Thymus (tissue), 11 donors: ENCODE results near the gene PML. TPM values are rescaled to one million over a fixed set of nuclear protein-coding genes. Genes with fewer than 3 reads are reported as not detected.

Source experiments
- DNase-seq, 9 donors: peaks; one replicate each; pipeline ENCODE4 v3.0.0-alpha.2; 2013; ENCODE audit warnings: low spot score in 9 of 9, low read depth in 6 of 9, missing footprints in 1 of 9
- H3K27ac ChIP-seq, 2 donors: one replicate each; pipeline ENCODE4 v1.5.1; 2013; ENCODE audit warnings: control low read depth in 1 of 2, low read depth in 1 of 2, low read length in 1 of 2, mild to moderate bottlenecking in 1 of 2, moderate library complexity in 1 of 2
- H3K27me3 ChIP-seq, 2 donors: one replicate each; pipeline ENCODE4 v1.5.1; 2013; ENCODE audit warnings: low read length in 1 of 2; ENCODE audit not compliant: control insufficient read depth in 2 of 2, insufficient read depth in 1 of 2
- H3K36me3 ChIP-seq, 2 donors: one replicate each; pipeline ENCODE4 v1.5.1; 2013; ENCODE audit warnings: low read length in 1 of 2, mild to moderate bottlenecking in 1 of 2, moderate library complexity in 1 of 2; ENCODE audit not compliant: control insufficient read depth in 2 of 2, insufficient read depth in 2 of 2
- H3K4me1 ChIP-seq, 2 donors: one replicate each; pipeline ENCODE4 v1.5.1; 2013; ENCODE audit warnings: low read length in 2 of 2; ENCODE audit not compliant: control insufficient read depth in 2 of 2, insufficient read depth in 2 of 2
- H3K4me3 ChIP-seq, 2 donors: one replicate each; pipeline ENCODE4 v1.5.1; 2013; ENCODE audit warnings: low read length in 2 of 2, control low read depth in 1 of 2, mild to moderate bottlenecking in 1 of 2
- H3K9me3 ChIP-seq, 2 donors: one replicate each; pipeline ENCODE4 v1.5.1; 2013; ENCODE audit warnings: low read length in 1 of 2, mild to moderate bottlenecking in 1 of 2; ENCODE audit not compliant: control insufficient read depth in 2 of 2, insufficient read depth in 1 of 2
- WGBS: extraction: QIAGEN DNeasy Blood & Tissue Kit; methylation state at CpG from one replicate; pipeline ENCODE4 v1.1.7; 2013; 5-methylcytosine and 5-hydroxymethylcytosine counted together
- polyA plus RNA-seq: library from polyadenylated mRNA; stranded (reverse); fragments of 200-250 nt; gene quantifications from one replicate; pipeline ENCODE4 v1.2.3, GENCODE V29; 2013
- total RNA-seq: library from RNA; stranded (reverse); fragments of 120-200 nt; gene quantifications from one replicate; pipeline ENCODE4 v1.2.4, GENCODE V29; 2013
- donor health status: healthy.

The PML gene
- total and polyA plus RNA-seq, 2 donors = 13.0 to 35.7 TPM

DNA sequence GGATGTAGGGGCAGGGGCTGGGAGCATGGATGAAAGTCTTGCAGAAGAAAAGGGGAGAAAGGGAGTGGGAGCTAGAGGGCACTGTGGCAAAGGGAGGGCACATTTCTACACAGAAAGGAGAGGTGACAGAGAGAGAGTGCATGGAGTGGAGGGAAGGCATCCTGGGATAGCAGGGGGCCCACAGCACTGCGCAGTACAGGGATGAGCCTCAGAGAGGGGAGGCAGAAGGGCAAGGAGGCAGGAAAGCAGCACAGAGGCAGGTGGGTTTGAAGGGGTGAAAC, 7.8 kb upstream of the PML start:
- no peak overlapping the region for H3K4me3 ChIP-seq
- 100% methylated on average over 1 of the region's 1 CpG for WGBS

DNA sequence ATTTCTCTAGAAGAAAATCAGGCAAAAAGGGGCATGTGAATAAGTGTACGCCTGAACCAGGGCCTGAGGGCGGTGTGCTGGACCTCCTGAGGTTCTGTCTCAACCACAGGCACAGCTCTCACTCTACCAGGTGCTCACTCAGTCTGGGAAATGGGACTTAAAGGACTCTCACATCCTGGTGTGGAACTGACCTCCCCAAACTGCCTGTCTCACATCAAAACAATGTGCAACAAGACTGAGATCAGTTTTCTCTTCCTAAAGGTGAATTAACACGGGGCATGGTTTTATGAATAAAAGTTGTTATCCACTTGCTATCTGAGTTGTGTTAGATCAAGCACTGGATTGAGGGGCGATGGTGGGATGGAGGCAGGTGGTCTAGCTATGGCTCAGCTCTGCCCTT, 7.3 kb upstream of the PML start:
- WGBS = 98% methylated on average over 4 of the region's 4 CpGs
- peaks cover 0 to 3% of the 10 kb centered on the region in 2 donors for H3K9me3 ChIP-seq
- H3K27ac ChIP-seq = peak overlapping the region in 1 of 2 donors; percentile 78
- DNase-seq = no peak
- H3K36me3 ChIP-seq = peaks cover 30 to 43% of the 10 kb centered on the region in 2 donors
- no peaks in the 10 kb centered on the region for H3K27me3 ChIP-seq
- no peak overlapping the region for H3K4me3 ChIP-seq
- peaks cover 32 to 68% of the 10 kb centered on the region in 2 donors for H3K4me1 ChIP-seq

More for the DNA sequence above, 7.8 kb upstream of the PML start:
- H3K9me3 ChIP-seq = peaks cover 0 to 4% of the 10 kb centered on the region in 2 donors
- peaks cover 37 to 72% of the 10 kb centered on the region in 2 donors for H3K4me1 ChIP-seq
- peaks cover 30 to 43% of the 10 kb centered on the region in 2 donors for H3K36me3 ChIP-seq
- peak overlapping the region; percentile 25 to 56 for H3K27ac ChIP-seq
- no peaks in the 10 kb centered on the region for H3K27me3 ChIP-seq
- no peak for DNase-seq

DNA sequence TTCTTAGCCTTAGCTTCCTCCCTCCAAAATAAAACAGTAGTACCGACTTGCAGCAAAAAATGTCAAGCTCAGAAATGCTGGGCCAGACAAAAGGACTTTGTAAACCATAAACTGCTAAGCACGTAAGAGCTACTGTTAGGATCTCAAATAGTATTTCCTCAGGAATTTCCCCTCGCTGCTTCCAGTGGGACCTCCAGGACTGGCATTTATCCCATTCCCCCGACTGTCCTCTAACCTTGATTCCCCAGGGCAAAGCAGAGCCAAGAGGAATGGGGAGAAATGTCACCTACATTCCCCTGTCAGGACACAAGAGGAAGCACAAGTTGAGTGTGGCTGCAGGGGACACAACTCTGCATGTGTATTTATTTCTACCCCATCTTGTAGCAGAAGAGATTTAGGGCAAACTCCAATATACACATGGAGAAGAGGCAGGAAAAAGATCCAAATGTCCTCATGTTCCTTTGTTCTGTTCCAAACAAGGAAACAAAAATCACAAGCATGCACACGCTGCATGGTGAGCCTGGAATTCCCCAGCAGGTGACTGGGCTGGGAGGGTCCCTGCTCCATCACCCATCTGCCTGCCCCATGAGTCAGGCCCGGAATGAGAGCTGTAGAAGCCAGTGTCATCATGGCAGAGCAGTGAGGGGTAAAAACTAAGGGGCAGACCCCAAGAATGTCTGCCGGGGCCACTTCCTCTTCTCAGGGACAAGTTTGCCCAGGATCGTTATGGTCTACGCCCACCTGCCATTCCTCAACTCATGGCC, 6.7 kb upstream of the PML start:
- DNase-seq = no peak
- H3K27ac ChIP-seq = peak overlapping the region; percentile 64 to 78

DNA sequence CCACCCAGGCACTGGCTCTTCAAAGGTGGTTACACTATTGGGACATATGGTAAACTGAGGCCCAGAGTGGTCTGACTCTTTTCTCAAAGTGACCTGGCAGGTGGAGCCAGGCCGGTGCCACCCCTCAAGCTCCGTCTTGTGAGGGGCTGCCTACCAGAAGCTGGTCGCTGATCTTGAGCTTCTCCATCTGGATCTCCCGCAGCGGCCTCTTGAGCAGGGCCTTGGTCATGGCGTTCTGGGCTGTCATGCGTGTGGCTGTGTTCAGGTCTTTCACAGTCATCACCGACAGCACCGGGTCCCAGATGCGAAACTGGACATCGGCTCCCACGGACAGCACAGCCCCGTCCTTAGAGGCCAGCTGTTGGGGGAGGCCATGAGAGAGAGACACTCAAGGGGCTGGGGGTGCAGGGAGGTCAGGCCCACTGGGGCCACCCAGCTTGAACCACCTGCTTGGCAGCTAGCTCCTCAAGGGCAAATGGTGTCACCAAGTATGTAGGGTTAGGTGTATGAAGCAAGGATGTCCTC, 6.0 kb upstream of the PML start:
- Histone ChIP-seq H3K27me3 (no peaks in the 10 kb centered on the region), H3K9me3 (peaks cover 0 to 4% of the 10 kb centered on the region in 2 donors), H3K27ac (peak overlapping the region; percentile 40 to 64), H3K36me3 (peaks cover 27 to 39% of the 10 kb centered on the region in 2 donors), H3K4me1 (peaks cover 35 to 68% of the 10 kb centered on the region in 2 donors), H3K4me3 (no peak overlapping the region)
- WGBS = 98% methylated on average over 13 of the region's 13 CpGs
- DNase-seq = no peak

More for the DNA sequence above, 6.7 kb upstream of the PML start:
- Histone ChIP-seq H3K4me3 (no peak overlapping the region), H3K27me3 (no peaks in the 10 kb centered on the region), H3K4me1 (peaks cover 33 to 68% of the 10 kb centered on the region in 2 donors), H3K9me3 (peaks cover 0 to 4% of the 10 kb centered on the region in 2 donors), H3K36me3 (peaks cover 30 to 43% of the 10 kb centered on the region in 2 donors)
- 77% methylated on average over 9 of the region's 9 CpGs for WGBS

DNA sequence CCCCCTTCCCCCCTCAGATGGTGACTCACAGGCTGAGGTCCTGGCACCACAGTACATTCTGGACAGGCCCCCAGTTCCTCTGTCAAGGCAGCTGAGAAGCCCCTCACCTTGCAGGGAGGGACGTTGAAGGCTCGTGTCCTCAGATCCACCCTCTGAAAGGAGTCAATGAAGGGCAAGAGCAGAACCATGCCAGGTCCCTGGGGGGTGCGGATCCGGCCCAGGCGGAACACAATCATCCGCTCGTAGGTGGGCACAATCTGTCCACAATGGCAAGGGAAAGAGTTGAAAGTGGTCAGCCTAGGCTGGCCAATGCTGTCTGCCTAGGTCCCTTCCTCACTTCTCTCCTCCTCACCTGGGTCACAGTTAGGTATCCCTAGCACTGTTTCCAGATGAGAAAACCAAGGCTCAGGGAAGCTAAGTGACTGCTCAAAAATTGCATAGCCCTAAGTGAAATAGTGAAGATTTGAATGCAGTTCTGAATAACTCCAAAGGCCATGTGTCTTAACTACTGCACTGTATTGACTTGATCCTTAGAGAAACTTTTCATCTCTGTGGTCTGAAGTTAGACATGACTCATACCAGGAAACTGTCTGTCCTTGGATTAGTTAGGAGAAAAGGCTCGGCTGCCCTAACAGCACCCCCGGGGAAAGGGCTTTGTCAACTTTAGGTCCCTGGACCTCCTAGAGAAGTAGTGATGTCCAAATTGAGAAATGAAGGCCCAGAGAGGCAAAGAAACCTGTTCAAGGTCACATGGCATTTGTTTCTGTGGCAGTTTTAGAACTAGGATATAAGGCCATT, 5.3 kb upstream of the PML start:
- Histone ChIP-seq H3K27me3 (no peaks in the 10 kb centered on the region), H3K9me3 (peaks cover 0 to 4% of the 10 kb centered on the region in 2 donors), H3K4me3 (no peak overlapping the region), H3K27ac (peak overlapping the region; percentile 11 to 33), H3K4me1 (peaks cover 40 to 68% of the 10 kb centered on the region in 2 donors), H3K36me3 (peaks cover 22 to 34% of the 10 kb centered on the region in 2 donors)
- DNase-seq = no peak
- WGBS = 96% methylated on average over 9 of the region's 9 CpGs

DNA sequence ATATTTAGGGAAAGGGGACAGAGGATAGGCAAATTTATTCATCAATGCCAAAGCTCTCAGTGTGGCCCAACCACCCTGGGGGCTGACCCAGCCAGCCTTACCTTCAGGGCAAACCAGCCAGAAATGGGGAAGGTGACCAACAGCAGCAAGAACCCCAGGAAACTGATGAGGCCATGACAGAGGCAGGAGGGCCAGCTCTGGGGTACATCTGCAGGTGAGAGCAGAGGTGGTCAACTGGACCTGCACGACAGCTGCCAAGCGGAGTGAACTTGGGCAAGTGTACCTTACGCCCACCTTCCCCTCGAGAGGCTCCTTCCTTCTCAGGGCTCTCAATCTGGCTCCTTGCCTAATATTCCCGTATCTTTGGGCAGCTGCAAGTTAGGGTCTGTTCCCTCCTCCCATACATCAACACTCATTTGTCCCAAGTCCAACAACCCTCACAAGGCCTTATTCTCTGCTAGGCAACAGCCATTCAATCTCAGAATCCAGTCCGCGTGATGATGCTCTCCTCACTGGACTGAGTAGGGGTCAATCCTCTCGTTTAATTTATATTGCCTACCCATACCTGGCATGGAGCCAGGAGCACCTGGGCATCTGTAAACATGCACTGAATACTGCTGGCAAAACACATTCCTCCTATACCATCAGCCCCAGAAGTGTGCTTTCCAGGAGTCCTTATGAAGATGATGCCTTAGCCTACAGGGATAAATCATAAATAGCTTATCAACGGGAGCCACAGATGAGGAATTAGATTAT, 4.1 kb upstream of the PML start:
- Histone ChIP-seq H3K9me3 (peaks cover 0 to 4% of the 10 kb centered on the region in 2 donors), H3K4me3 (no peak overlapping the region), H3K27ac (peak overlapping the region in 1 of 2 donors; percentile 8), H3K4me1 (peaks cover 27 to 56% of the 10 kb centered on the region in 2 donors), H3K27me3 (no peaks in the 10 kb centered on the region), H3K36me3 (peaks cover 18 to 34% of the 10 kb centered on the region in 2 donors)
- DNase-seq = no peak
- 94% methylated on average over 9 of the region's 9 CpGs for WGBS

DNA sequence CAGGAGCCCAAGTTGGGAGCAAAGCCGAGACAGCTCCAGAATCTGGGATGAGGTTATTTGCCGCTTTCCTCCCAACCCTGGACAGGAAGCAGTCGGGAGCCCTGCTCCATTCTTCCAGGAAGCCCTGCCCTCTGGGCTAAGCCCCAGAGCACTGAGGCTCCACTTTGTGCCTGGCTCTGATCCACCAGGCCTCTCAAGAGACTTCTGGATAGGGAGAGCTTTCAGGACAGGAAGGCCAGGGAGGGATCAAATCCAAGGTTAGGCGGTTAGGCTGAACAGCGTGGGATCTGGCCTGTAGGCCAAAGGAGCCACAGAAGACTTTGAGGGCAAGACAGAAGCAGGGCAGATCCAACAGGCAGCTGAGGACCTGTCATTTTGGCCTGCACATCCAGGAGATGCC, 3.3 kb upstream of the PML start:
- Histone ChIP-seq H3K4me3 (peak overlapping the region; percentile 69 to 73), H3K27ac (peak overlapping the region in 1 of 2 donors; percentile 65), H3K9me3 (peaks cover 0 to 4% of the 10 kb centered on the region in 2 donors), H3K4me1 (peaks cover 23 to 54% of the 10 kb centered on the region in 2 donors), H3K36me3 (peaks cover 18 to 30% of the 10 kb centered on the region in 2 donors), H3K27me3 (no peaks in the 10 kb centered on the region)
- no peak for DNase-seq
- WGBS = 92% methylated on average over 5 of the region's 5 CpGs

- 2% methylated on average over 72 of the region's 72 CpGs for WGBS
- H3K27me3 ChIP-seq = no peaks in the 10 kb centered on the region
- H3K9me3 ChIP-seq = peaks cover 0 to 4% of the 10 kb centered on the region in 2 donors
- peaks cover 13 to 23% of the 10 kb centered on the region in 2 donors for H3K36me3 ChIP-seq
- peak within 1 kb of the TSS; percentile 65 to 72 for H3K27ac ChIP-seq
- peaks cover 26 to 53% of the 10 kb centered on the region in 2 donors for H3K4me1 ChIP-seq
- peak within 1 kb of the TSS; percentile 69 to 73 for H3K4me3 ChIP-seq
- peak in 8 of 9 donors; percentile 79 to 95 (median 90) for DNase-seq
Measured at GRCh38 chr15:73991726-73992593, 2.6 kb upstream of the PML start, which contains the start of gene STOML1. Gene STOML1 (minus strand): TSS chr15:73992295. CDS start chr15:73992223, 72 bp downstream.
